HCT116 (cell line): ENCODE data around the gene BCAP31. TPM values are rescaled to one million over a fixed set of nuclear protein-coding genes. Genes with fewer than 3 reads are reported as not detected.
"Not testable (repeated sequence)": the region's sequence is repeated elsewhere in the genome, so short reads cannot be mapped to it uniquely, and the experiment has no call there.

ENCODE experiments used
- ATAC-seq: fragments of 200-7000 bp; cut with Tn5 transposase; 2 replicates; pipeline ENCODE4 v1.9.1; 2020; ENCODE audit warnings: mild to moderate bottlenecking, moderate library complexity
- BruUV-seq: library from RNA; stranded (reverse); fragments of 400-500 nt; replicated peaks from 2 replicates; lab custom pipeline; 2021; lab: Mats Ljungman, UMichigan
- CTCF ChIA-PET: fragments of 300-600 bp; sonication (Branson Sonifier 250); formaldehyde crosslinking; loops from one replicate; lab custom pipeline; 2021; ENCODE audit warnings: antibody characterized with exemption; lab: Charles Lee
- POLR2A ChIA-PET: fragments of 300-600, 350-600 bp; sonication (Branson Sonifier 250); formaldehyde crosslinking; loops from one replicate; lab custom pipeline; 2021; ENCODE audit warnings: antibody characterized with exemption; lab: Charles Lee
- RAD21 ChIA-PET, 2 experiments: fragments of 300-600 bp; sonication (Branson Sonifier 250); formaldehyde crosslinking; loops; one replicate each; lab custom pipeline; 2023; ENCODE audit warnings: low total read pairs in 2 of 2; ENCODE audit not compliant: uncharacterized antibody in 2 of 2, unreplicated experiment in 2 of 2, low non-redundant PET in 1 of 2; lab: Charles Lee
- DNase-seq: peaks from one replicate; pipeline ENCODE4 v3.0.0-alpha.2; 2010; ENCODE audit warnings: low read depth, low spot score
- H2AFZ ChIP-seq: fragments of 200-600 bp; shearing (Covaris generic), sonication (generic); 2 replicates; pipeline ENCODE4 v1.6.1; 2017; ENCODE audit warnings: low read depth, mixed run types, mixed read lengths, antibody characterized with exemption, low read length; ENCODE audit not compliant: poor library complexity, severe bottlenecking
- H3K27ac ChIP-seq: 2 replicates; pipeline ENCODE4 v1.5.1; 2012; ENCODE audit warnings: low read depth, low read length
- H3K27me3 ChIP-seq: fragments of 200-600 bp; sonication (generic); 2 replicates; pipeline ENCODE4 v1.6.1; 2016; ENCODE audit warnings: mixed run types, low read length, mixed read lengths; ENCODE audit not compliant: insufficient read depth
- H3K36me3 ChIP-seq, 2 experiments: fragments of 200-500 bp in 1 of 2; fragments of 200-600 bp in 1 of 2; sonication (Bioruptor generic) in 1 of 2; sonication (generic) in 1 of 2; 2 replicates each; pipeline versions ENCODE4 v1.5.1 to v1.6.1; 2014 to 2016; ENCODE audit warnings: low read length in 2 of 2, inconsistent platforms in 1 of 2, mixed read lengths in 1 of 2, mixed run types in 1 of 2; ENCODE audit not compliant: insufficient read depth in 2 of 2, control insufficient read depth in 1 of 2
- H3K4me1 ChIP-seq, 2 experiments: fragments of 200-600 bp in 1 of 2; sonication (generic) in 1 of 2; 2 replicates each; pipeline versions ENCODE4 v1.5.1 to v1.6.1; 2012 to 2017; ENCODE audit warnings: low read length in 2 of 2, inconsistent platforms in 1 of 2, mild to moderate bottlenecking in 1 of 2, mixed read lengths in 1 of 2, mixed run types in 1 of 2, moderate library complexity in 1 of 2; ENCODE audit not compliant: insufficient read depth in 2 of 2, control insufficient read depth in 1 of 2
- H3K4me2 ChIP-seq: fragments of 200-600 bp; sonication (generic); 2 replicates; pipeline ENCODE4 v1.6.1; 2017; ENCODE audit warnings: mixed run types, low read length, mixed read lengths
- H3K4me3 ChIP-seq, 2 experiments: fragments of 200-600 bp in 1 of 2; sonication (generic) in 1 of 2; replicated peaks in 1 of 2; 2 replicates each; pipeline ENCODE4 v1.5.1; 2011 to 2016; ENCODE audit warnings: low read length in 2 of 2, control low read depth in 1 of 2, low read depth in 1 of 2, mild to moderate bottlenecking in 1 of 2, mixed read lengths in 1 of 2, mixed run types in 1 of 2
- H3K79me2 ChIP-seq: fragments of 200-600 bp; sonication (generic); 2 replicates; pipeline ENCODE4 v1.6.1; 2017; ENCODE audit warnings: mild to moderate bottlenecking, mixed run types, low read length, moderate library complexity, mixed read lengths; ENCODE audit not compliant: insufficient read depth
- H3K9ac ChIP-seq: fragments of 200-600 bp; sonication (generic); 2 replicates; pipeline ENCODE4 v1.6.1; 2016; ENCODE audit warnings: low read length, mixed read lengths
- H3K9me2 ChIP-seq: fragments of 200-600 bp; sonication (generic), shearing (Covaris generic); 2 replicates; pipeline ENCODE4 v1.6.1; 2017; ENCODE audit warnings: mixed run types, mild to moderate bottlenecking, moderate library complexity; ENCODE audit not compliant: insufficient read depth
- H3K9me3 ChIP-seq, 2 experiments: fragments of 200-500 bp in 1 of 2; fragments of 200-600 bp in 1 of 2; sonication (Bioruptor generic) in 1 of 2; sonication (generic) in 1 of 2; 2 replicates each; pipeline ENCODE4 v1.6.1; 2014 to 2017; ENCODE audit warnings: low read length in 2 of 2, mixed read lengths in 2 of 2, inconsistent platforms in 1 of 2, low read depth in 1 of 2, mild to moderate bottlenecking in 1 of 2, mixed run types in 1 of 2, moderate library complexity in 1 of 2; ENCODE audit not compliant: control insufficient read depth in 1 of 2, insufficient read depth in 1 of 2
- H4K20me1 ChIP-seq: fragments of 200-600 bp; sonication (generic), shearing (Covaris generic); 2 replicates; pipeline ENCODE4 v1.6.1; 2017; ENCODE audit warnings: mixed run types, mild to moderate bottlenecking, moderate library complexity; ENCODE audit not compliant: insufficient read depth
- TCF7L2 ChIP-seq: IDR thresholded peaks from 2 replicates; pipeline ENCODE4 v1.7.0; 2011; ENCODE audit warnings: borderline replicate concordance, inconsistent platforms; ENCODE audit not compliant: insufficient read depth, insufficient read length; ENCODE audit errors: extremely low read depth
- intact Hi-C: fragments of 100-400 bp; cut with micrococcal nuclease; formaldehyde crosslinking; loops from 2 replicates; pipeline ENCODE4 v1.10.0; 2022
- total RNA-seq: library from RNA; stranded (reverse); gene quantifications from one replicate; pipeline ENCODE4 v1.2.1, GENCODE V29; 2021; ENCODE audit not compliant: unreplicated experiment

The BCAP31 gene
- total RNA-seq, 1 experiment from 2014 or later, result 185 TPM

- H4K20me1 ChIP-seq, H3K4me3 ChIP-seq, POLR2A ChIA-PET, intact Hi-C loops, H3K36me3 ChIP-seq, H3K27me3 ChIP-seq, H3K9me3 ChIP-seq, RAD21 ChIA-PET, H3K4me2 ChIP-seq, DNase-seq, BruUV-seq, H2AFZ ChIP-seq, H3K27ac ChIP-seq, H3K9ac ChIP-seq, H3K4me1 ChIP-seq, H3K9me2 ChIP-seq, CTCF ChIA-PET, H3K79me2 ChIP-seq, ATAC-seq: not testable (repeated sequence)
These were observed 27.0 kb downstream of the BCAP31 start for GRCh38 chrX:153696986-153697722.

GRCh38 chrX:153696538-153696937 lies 27.6 kb downstream of the BCAP31 start:
- H3K27ac ChIP-seq, POLR2A ChIA-PET, H3K9me3 ChIP-seq, ATAC-seq, H3K36me3 ChIP-seq, H3K27me3 ChIP-seq, CTCF ChIA-PET, DNase-seq, H3K4me1 ChIP-seq, H3K4me2 ChIP-seq, RAD21 ChIA-PET, intact Hi-C loops, H2AFZ ChIP-seq, H3K9me2 ChIP-seq, H3K4me3 ChIP-seq, H3K79me2 ChIP-seq, BruUV-seq, H3K9ac ChIP-seq, H4K20me1 ChIP-seq: not testable (repeated sequence)

DNA sequence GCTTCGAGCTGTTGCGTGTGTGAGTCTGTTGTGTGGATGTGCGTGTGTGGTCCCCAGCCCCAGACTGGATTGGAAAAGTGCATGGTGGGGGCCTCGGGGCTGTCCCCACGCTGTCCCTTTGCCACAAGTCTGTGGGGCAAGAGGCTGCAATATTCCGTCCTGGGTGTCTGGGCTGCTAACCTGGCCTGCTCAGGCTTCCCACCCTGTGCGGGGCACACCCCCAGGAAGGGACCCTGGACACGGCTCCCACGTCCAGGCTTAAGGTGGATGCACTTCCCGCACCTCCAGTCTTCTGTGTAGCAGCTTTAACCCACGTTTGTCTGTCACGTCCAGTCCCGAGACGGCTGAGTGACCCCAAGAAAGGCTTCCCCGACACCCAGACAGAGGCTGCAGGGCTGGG lies 28.1 kb downstream of the BCAP31 start:
- Histone ChIP-seq H3K4me1 (no peaks in the 10 kb centered on the region), H3K9me3 (no peaks in the 10 kb centered on the region), H3K9ac (no peak overlapping the region), H3K79me2 (peaks cover 4% of the 10 kb centered on the region; the same call in 1 of the 2 replicates), H3K4me3 (no peak overlapping the region), H4K20me1 (no peaks in the 10 kb centered on the region), H3K27me3 (no peaks in the 10 kb centered on the region), H3K27ac (no peak overlapping the region), H3K36me3 (no peaks in the 10 kb centered on the region), H2AFZ (no peak overlapping the region), H3K4me2 (no peak overlapping the region), H3K9me2 (no peaks in the 10 kb centered on the region)
- BruUV-seq, result TSS peak; percentile 32
- TF ChIP-seq TCF7L2, result no peak
- ChIA-PET RAD21 (no interaction called here), POLR2A (no interaction called here), CTCF (no interaction called here)
- ATAC-seq (no peak), DNase-seq (no peak)
- intact Hi-C loops, result no loop called here
